ENCODE results near the gene THAP3. TPM values are rescaled to one million over a fixed set of nuclear protein-coding genes. Genes with fewer than 3 reads are reported as not detected.

Gene THAP3
- total and polyA plus RNA-seq, 2 donors (not counting 1 experiment from before 2014, with no cell fraction given) = 5.3 to 35.5 TPM

GRCh38 chr1:6622396-6623152 is 2.1 kb upstream of the THAP3 start:
- DNase-seq (ENCODE audit: low read depth in 2 of 2) = no peak
- no peaks in the 10 kb centered on the region for H3K4me1 ChIP-seq (ENCODE audit: control insufficient read depth, extremely low read depth, insufficient read depth, low read length)
- TF ChIP-seq EZH2 (IDR thresholded peaks at IDR 0.05; ENCODE audit: low read length, missing control alignments) = no peak
- TF ChIP-seq, protein P1, sequence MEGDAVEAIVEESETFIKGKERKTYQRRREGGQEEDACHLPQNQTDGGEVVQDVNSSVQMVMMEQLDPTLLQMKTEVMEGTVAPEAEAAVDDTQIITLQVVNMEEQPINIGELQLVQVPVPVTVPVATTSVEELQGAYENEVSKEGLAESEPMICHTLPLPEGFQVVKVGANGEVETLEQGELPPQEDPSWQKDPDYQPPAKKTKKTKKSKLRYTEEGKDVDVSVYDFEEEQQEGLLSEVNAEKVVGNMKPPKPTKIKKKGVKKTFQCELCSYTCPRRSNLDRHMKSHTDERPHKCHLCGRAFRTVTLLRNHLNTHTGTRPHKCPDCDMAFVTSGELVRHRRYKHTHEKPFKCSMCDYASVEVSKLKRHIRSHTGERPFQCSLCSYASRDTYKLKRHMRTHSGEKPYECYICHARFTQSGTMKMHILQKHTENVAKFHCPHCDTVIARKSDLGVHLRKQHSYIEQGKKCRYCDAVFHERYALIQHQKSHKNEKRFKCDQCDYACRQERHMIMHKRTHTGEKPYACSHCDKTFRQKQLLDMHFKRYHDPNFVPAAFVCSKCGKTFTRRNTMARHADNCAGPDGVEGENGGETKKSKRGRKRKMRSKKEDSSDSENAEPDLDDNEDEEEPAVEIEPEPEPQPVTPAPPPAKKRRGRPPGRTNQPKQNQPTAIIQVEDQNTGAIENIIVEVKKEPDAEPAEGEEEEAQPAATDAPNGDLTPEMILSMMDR (conservative IDR thresholded peaks at IDR 0.05 in 1 of 2, IDR thresholded peaks at IDR 0.05 in 1 of 2; ENCODE audit: low read depth in 1 of 2, low read length in 2 of 2) = no peak
- H3K79me2 ChIP-seq (ENCODE audit: control insufficient read depth, insufficient read depth, low read length) = peaks cover 43% of the 10 kb centered on the region
- no peak overlapping the region for H3K4me2 ChIP-seq (ENCODE audit: extremely low read depth, insufficient read depth, low read length)
- no peaks in the 10 kb centered on the region for H3K9me3 ChIP-seq (ENCODE audit: control insufficient read depth, insufficient read depth, low read depth, low read length)
- H3K4me3 ChIP-seq (replicated peaks in 1 of 4; ENCODE audit: control extremely low read depth in 1 of 4, insufficient read depth in 1 of 4, low read depth in 3 of 4, low read length in 4 of 4) = no peak overlapping the region
- no peak overlapping the region for H3K27ac ChIP-seq (ENCODE audit: insufficient read depth, low read length)
- H3K9ac ChIP-seq (ENCODE audit: insufficient read depth, low read length) = no peak overlapping the region
- no peaks in the 10 kb centered on the region for H4K20me1 ChIP-seq (ENCODE audit: control insufficient read depth, extremely low read depth, insufficient read depth, low read length)
- no peaks in the 10 kb centered on the region for H3K27me3 ChIP-seq (ENCODE audit: control insufficient read depth, insufficient read depth, low read length)
- peaks cover 24% of the 10 kb centered on the region for H3K36me3 ChIP-seq (ENCODE audit: control insufficient read depth, insufficient read depth, low read length)
- H2AFZ ChIP-seq (ENCODE audit: low read length) = no peak overlapping the region

GRCh38 chr1:6623269-6623965 is 1.3 kb upstream of the THAP3 start:
- Histone ChIP-seq H3K27ac (ENCODE audit: insufficient read depth, low read length) (no peak overlapping the region), H2AFZ (ENCODE audit: low read length) (no peak overlapping the region), H3K27me3 (ENCODE audit: control insufficient read depth, insufficient read depth, low read length) (no peaks in the 10 kb centered on the region), H3K36me3 (ENCODE audit: control insufficient read depth, insufficient read depth, low read length) (peaks cover 29% of the 10 kb centered on the region), H3K4me3 (replicated peaks in 1 of 4; ENCODE audit: control extremely low read depth in 1 of 4, insufficient read depth in 1 of 4, low read depth in 3 of 4, low read length in 4 of 4) (no peak overlapping the region), H3K9me3 (ENCODE audit: control insufficient read depth, insufficient read depth, low read depth, low read length) (no peaks in the 10 kb centered on the region), H4K20me1 (ENCODE audit: control insufficient read depth, extremely low read depth, insufficient read depth, low read length) (no peaks in the 10 kb centered on the region), H3K9ac (ENCODE audit: insufficient read depth, low read length) (no peak overlapping the region), H3K4me1 (ENCODE audit: control insufficient read depth, extremely low read depth, insufficient read depth, low read length) (no peaks in the 10 kb centered on the region), H3K4me2 (ENCODE audit: extremely low read depth, insufficient read depth, low read length) (no peak overlapping the region), H3K79me2 (ENCODE audit: control insufficient read depth, insufficient read depth, low read length) (peaks cover 40% of the 10 kb centered on the region)
- TF ChIP-seq, protein P1 (conservative IDR thresholded peaks at IDR 0.05 in 1 of 2, IDR thresholded peaks at IDR 0.05 in 1 of 2; ENCODE audit: low read depth in 1 of 2, low read length in 2 of 2) = no peak
- no peak for TF ChIP-seq EZH2 (IDR thresholded peaks at IDR 0.05; ENCODE audit: low read length, missing control alignments)
- DNase-seq (ENCODE audit: low read depth in 2 of 2) = no peak

DNA sequence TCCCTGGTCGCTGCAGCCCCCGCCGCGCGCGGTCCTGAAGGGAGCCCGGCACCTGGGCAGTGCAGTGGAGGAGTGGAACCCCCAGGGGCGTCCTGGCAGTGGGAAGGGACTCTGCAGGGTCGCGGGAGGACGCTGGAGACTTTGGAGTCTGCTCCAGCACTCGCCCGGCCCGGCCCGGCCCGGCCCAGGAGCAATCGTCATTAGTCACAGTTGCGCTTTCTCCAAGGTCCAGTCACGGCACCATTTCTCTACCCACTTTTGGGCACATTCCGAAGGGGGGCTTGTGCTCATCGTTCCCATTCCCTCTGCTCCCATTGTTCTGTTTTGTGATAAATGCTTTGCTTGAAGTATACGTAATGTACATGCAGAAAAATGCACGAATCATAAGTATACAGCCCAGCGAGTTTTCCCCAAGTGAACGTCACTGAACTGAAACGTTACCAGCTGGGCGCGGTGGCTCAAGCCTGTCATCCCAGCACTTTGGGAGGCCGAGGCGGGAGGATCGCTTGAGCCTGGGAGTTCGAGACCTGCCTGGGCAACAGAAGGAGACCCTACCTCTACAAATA is 999 bp downstream of the THAP3 start:
- peak; percentile 54 to 69 for DNase-seq (ENCODE audit: low read depth in 2 of 2)
- Histone ChIP-seq H3K79me2 (ENCODE audit: control insufficient read depth, insufficient read depth, low read length) (peaks cover 35% of the 10 kb centered on the region), H3K4me1 (ENCODE audit: control insufficient read depth, extremely low read depth, insufficient read depth, low read length) (no peaks in the 10 kb centered on the region), H3K27me3 (ENCODE audit: control insufficient read depth, insufficient read depth, low read length) (no peaks in the 10 kb centered on the region), H3K36me3 (ENCODE audit: control insufficient read depth, insufficient read depth, low read length) (peaks cover 34% of the 10 kb centered on the region), H3K4me3 (replicated peaks in 1 of 4; ENCODE audit: control extremely low read depth in 1 of 4, insufficient read depth in 1 of 4, low read depth in 3 of 4, low read length in 4 of 4) (peak overlapping the region; percentile 70 to 91 (median 87)), H2AFZ (ENCODE audit: low read length) (peak overlapping the region; percentile 78), H4K20me1 (ENCODE audit: control insufficient read depth, extremely low read depth, insufficient read depth, low read length) (no peaks in the 10 kb centered on the region), H3K27ac (ENCODE audit: insufficient read depth, low read length) (peak overlapping the region; percentile 82), H3K9ac (ENCODE audit: insufficient read depth, low read length) (peak overlapping the region; percentile 82), H3K9me3 (ENCODE audit: control insufficient read depth, insufficient read depth, low read depth, low read length) (no peaks in the 10 kb centered on the region), H3K4me2 (ENCODE audit: extremely low read depth, insufficient read depth, low read length) (peak overlapping the region; percentile 80)
- TF ChIP-seq, protein P1 (conservative IDR thresholded peaks at IDR 0.05 in 1 of 2, IDR thresholded peaks at IDR 0.05 in 1 of 2; ENCODE audit: low read depth in 1 of 2, low read length in 2 of 2) = no peak
- no peak for TF ChIP-seq EZH2 (IDR thresholded peaks at IDR 0.05; ENCODE audit: low read length, missing control alignments)
